NCI-H2029 (cell line): ENCODE measurements around the gene ACTN3.
A peak's percentile ranks its signal among the peaks of the same experiment; 100 is the strongest.
"Not testable (repeated sequence)": the region's sequence is repeated elsewhere in the genome, so short reads cannot be mapped to it uniquely, and the experiment has no call there.

Experiments
- DNase-seq: peaks from one replicate; lab custom pipeline; 2025; lab: John Stamatoyannopoulos, UW

Gene ACTN3

GRCh38 chr11:66546368-66546965, at the start of gene ACTN3:
ACTN3 (plus strand) TSS chr11:66546903; CDS start chr11:66546938, 35 bp downstream.
- DNase-seq = no peak

GRCh38 chr11:66497206-66497605, 49.5 kb upstream of the ACTN3 start:
- no peak for DNase-seq

- DNase-seq = no peak
Observed at GRCh38 chr11:66498506-66498905, 48.2 kb upstream of the ACTN3 start.

- no peak for DNase-seq
Observed at GRCh38 chr11:66505276-66505816, 41.4 kb upstream of the ACTN3 start.

- no peak for DNase-seq
Observed at GRCh38 chr11:66509131-66509561, 37.6 kb upstream of the ACTN3 start.

- peak; percentile 72 for DNase-seq
Observed at GRCh38 chr11:66510271-66510989, 36.3 kb upstream of the ACTN3 start, which contains the start of gene BBS1. BBS1 (plus strand) TSS chr11:66510635; CDS start chr11:66510660, 25 bp downstream.

GRCh38 chr11:66510990-66511339, 35.7 kb upstream of the ACTN3 start:
- no peak for DNase-seq

GRCh38 chr11:66523611-66524010, 23.1 kb upstream of the ACTN3 start:
- no peak for DNase-seq

GRCh38 chr11:66524304-66525040, 22.2 kb upstream of the ACTN3 start:
- DNase-seq = no peak

GRCh38 chr11:66529069-66529468, 17.6 kb upstream of the ACTN3 start:
- no peak for DNase-seq

- DNase-seq = no peak
Observed at GRCh38 chr11:66529655-66530054, 17.0 kb upstream of the ACTN3 start.

- DNase-seq = no peak
Observed at GRCh38 chr11:66530927-66531709, 15.6 kb upstream of the ACTN3 start.

GRCh38 chr11:66531841-66532240, 14.9 kb upstream of the ACTN3 start:
- no peak for DNase-seq

- no peak for DNase-seq
Observed at GRCh38 chr11:66532784-66533183, 13.9 kb upstream of the ACTN3 start.

GRCh38 chr11:66539170-66539869, 7.4 kb upstream of the ACTN3 start:
- no peak for DNase-seq

- DNase-seq = no peak
Observed at GRCh38 chr11:66539870-66540213, 6.9 kb upstream of the ACTN3 start.

GRCh38 chr11:66540598-66540997, 6.1 kb upstream of the ACTN3 start:
- not testable (repeated sequence) for DNase-seq

GRCh38 chr11:66541892-66542291, 4.8 kb upstream of the ACTN3 start:
- DNase-seq = no peak

- no peak for DNase-seq
Observed at GRCh38 chr11:66542362-66542761, 4.3 kb upstream of the ACTN3 start.

GRCh38 chr11:66543263-66544107, 3.2 kb upstream of the ACTN3 start:
- no peak for DNase-seq
